CD4-positive, alpha-beta T cell treated with Interleukin-6 at 100 ng/mL for 8 hours (primary cell): Measurements from ENCODE around the gene DOCK4.
"Not testable (repeated sequence)": the region's sequence is repeated elsewhere in the genome, so short reads cannot be mapped to it uniquely, and the experiment has no call there.

Experiments
- DNase-seq: peaks from one replicate; pipeline ENCODE4 v3.0.0-alpha.2; 2020; ENCODE audit warnings: mixed read lengths, low spot score

DOCK4 gene

DNA sequence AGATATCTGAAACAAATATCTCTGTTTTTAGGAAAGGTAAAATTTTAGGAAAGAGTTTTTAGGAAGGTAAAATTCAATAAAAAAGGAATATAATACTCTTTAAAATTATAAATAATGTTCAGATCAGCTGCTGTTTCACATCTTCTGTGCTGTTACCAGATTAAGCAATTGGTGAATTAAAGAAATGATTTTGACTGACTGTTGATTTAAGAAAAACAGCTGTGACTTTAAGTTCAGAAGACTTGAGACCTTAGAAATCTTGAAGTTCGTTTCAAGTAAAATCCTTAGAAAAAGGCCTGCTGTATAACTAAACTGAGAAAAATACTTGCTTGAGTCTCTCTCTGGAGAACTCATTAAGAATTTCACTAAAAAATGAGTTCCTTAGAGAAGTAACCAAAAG lies 250.6 kb downstream of the DOCK4 start:
- no peak for DNase-seq

DNA sequence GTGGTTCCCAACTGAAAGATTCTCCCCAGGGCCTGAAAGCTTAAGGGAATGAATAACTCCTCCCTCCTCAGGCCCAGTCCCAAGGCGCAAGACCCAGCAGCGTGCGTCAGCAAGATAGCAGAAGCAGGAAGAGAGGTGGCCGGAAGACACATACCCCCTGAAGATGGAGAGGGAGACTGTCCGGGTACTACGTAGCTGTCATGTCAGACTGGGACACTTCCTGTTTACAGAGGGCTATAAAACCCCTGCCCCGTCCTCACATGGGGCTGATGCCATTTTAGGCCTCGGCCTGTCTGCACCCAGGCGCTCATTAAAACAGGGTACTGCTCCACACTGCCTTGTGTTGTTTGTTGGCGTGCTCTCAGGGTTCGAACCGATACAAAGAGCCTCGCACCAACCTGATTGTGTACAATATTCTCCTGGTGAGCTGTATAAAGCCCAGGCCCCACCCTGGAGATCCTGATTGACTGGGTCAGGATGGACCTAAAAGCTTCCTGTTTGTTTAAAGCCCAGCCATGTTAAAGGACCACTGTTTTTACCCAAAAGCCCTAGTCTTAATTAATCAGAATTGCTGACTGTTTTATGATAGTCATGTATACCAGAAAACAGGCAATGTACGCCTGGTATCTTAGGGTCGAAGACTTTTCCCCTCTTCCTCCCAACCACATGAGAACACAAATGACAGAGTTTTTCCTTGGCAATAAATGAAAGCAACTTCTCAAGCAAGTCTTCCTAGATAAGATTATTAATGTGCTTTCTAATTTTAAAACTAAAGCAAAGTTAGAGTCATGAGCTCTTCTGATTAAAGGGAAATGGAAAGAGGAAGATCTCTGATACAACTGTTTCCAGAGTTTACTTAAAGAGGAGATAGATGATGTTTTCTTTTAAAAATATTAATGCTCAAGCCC lies 251.5 kb downstream of the DOCK4 start:
- DNase-seq: no peak

DNA sequence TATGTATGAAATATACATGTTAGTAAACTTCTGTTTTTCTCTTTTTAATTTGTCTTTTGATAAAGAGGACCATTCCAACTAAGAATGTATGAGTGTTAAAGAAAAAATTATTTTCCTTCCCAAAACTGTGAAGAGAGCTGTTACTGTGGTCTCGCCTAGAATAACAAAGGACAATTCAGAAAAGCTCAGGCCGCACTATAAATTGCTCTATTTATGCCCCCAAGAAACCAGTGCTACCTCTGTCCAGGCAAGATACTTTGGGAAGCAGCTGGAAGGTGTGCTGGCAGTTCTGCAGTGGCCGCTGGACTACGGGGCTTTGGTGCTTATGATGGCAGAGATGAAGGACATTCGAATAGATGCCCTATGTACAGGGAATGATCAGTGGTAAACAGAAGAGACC lies 252.1 kb downstream of the DOCK4 start:
- DNase-seq: no peak

DNA sequence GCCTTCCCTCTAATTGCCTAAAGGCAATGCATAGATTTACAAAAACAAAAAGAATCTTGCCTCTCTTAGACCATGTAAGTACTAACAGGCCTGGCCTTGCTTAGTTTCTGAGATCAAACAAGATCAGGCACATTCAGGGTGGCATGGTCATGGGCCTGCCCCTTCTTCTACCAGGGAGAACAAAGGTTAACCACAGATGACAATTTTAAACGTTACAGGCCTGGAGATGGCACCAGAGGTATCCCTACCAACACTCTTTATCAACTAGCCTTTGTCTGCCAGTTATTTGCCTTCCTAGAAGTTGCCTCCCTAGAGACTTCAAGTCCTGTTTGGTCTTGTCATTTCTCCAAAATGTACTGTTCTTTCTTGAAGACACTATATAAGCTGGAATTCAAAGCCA lies 252.6 kb downstream of the DOCK4 start:
- no peak for DNase-seq

DNA sequence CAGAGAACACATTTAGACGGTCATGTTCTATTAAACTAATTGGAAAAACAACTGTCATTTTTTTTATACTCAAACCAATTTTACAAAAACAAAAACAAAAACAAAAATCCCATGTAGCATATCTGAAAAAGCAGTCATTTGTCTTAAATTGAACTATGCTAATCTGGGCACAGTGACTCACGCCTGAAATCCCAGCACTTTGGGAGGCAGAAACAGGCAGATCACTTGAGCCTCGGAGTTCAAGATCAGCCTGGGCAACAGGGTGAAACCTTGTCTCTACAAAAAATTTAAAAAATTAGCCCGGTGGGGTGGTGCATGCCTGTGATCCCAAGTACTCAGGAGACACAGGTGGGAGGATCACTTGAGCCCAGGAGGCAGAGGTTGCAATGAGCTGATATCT lies 253.4 kb downstream of the DOCK4 start:
- no peak for DNase-seq

DNA sequence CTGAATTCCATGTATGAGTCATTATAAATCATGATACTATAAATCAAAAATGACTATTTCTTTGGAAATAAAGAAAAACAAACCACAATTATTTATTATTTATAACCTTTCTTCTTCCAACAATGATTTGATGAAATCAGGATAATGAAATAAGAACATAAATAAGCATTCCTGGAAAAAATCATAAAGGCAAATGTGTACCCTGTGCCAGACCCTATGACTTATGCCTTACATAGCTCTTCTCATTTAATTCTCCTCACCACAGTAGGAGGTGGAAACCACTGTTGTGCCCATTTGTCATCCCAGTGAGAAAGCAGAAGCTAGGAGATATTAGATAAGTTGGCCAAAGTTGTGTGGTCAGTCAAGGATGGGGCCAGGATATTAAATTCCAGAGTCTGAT lies 255.1 kb downstream of the DOCK4 start:
- DNase-seq: no peak

DNA sequence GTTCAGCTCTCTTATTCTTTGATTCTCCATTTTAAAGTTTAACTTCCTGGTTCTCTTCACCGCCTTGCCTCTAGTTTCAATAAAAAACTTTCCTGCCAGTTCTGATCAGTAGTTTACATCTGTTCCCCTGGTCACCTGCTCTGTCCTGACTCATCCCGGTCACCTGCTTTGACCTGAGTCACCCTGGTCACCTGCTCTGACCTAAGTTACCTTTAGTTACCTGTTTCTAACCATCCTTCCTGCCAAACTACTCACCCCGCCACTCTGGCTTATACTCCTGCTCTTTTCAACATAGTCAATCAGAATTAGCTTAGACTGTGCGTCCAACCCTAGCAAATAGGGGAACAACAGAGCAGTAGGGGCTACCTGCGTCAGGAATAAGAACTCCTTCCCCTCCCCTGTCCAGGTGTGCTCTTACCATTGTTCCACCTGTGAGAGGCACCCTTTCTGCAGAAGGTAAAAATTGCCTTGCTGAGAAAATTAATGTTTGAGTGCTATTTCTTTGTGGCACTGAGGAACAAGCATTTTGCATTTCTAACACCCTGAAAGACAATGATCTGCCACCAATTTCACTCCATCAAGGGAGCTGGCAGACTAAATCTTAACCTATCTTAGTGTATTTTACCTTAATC lies 263.6 kb downstream of the DOCK4 start:
- DNase-seq: no peak

DNA sequence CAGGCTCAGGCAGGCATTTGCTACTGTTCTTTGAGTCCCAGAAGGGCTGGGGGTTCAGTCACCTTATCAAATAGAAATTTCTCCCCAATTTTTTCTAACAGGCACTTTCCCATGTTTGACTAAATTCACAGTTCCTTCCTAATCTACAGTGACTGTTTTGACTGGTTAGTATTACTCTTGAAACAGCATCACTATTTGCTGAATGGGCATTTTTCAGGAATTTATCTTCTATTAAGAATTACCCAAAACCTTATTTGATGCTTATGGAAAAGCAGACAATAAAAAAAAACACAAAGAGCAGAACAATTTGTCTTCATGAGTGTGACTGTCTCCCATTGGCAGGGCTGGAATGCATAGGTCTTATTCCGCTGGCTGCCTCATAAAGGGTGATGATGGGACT lies 269.0 kb downstream of the DOCK4 start:
- no peak for DNase-seq

DNA sequence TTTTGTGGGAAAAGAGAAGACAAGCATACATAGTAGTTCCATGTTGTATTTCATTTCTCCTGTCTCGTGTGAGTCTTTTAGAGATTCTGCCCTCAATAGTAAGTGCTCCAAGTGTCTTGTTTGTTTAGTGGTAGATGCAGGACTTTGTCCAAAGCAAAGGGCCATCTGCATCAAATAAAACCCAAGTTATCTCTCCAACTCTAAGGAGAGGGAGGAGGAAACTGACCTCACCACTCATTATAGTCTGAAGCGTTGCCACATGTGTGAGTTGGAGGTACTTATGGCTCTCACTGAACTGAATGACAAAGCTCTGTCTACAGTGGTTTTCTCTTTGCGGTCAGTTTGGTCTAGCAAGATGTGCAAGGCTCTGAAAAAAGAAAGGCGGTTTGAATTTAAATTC lies 272.6 kb downstream of the DOCK4 start:
- DNase-seq: no peak

DNA sequence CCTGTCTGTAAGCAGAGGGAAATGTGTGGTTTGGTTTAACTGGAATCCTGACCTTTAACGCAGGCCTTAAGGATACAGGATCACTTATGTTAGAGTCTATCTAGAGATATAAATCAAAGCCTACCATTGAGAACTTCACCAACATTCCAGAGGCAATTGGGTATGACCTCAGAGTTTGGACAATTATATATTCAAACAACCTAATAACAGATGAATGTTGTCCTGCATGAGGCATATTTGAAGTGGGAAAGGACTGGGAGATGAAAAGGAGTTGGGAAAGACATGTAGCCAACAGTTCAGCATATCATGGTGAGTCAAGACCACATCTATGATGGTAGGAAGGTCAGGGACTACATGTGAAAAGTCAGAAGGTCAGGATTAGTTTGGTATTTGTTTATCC lies 274.2 kb downstream of the DOCK4 start:
- no peak for DNase-seq

DNA sequence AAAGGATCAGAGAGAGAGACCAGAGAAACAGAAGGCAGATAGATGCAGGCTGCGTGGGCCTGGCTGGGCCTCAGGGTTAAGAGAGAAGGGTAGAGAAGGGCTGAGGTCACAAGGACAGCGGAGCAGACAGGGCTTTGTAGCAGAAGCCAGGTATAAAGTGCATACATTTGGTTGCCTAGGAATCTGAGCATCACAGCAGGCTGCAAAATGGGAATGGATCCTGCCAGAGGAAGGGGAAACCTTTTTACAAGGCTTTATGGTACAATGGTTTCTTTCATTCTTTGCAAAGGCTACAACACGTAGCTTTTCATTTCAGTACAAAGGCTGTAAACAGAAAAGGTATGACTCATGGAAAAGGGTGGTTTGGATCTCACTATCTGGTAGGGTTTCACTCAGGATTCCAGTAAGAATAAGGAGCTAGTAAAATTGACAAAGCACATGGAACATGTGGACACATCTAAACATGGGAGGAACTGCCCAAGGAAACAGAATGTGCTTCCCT lies 275.1 kb downstream of the DOCK4 start:
- DNase-seq: no peak

DNA sequence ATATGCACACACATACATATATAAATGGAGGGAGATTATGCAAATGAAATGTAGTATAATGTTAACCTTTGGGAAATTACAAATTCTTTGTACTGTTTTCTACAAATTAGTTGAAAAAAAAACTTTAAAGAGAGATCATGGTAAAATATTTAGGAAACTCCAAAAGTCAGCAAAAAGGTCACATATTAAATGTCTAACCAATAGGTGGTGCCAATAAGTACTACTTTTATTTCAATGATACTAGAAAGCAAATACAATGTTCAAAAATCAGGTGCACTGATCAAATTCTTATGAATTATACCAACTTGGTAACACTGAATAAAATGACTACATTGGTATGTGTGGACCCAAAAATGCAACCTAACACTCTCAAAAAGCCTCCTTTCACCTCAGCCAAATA lies 276.9 kb downstream of the DOCK4 start:
- no peak for DNase-seq

DNA sequence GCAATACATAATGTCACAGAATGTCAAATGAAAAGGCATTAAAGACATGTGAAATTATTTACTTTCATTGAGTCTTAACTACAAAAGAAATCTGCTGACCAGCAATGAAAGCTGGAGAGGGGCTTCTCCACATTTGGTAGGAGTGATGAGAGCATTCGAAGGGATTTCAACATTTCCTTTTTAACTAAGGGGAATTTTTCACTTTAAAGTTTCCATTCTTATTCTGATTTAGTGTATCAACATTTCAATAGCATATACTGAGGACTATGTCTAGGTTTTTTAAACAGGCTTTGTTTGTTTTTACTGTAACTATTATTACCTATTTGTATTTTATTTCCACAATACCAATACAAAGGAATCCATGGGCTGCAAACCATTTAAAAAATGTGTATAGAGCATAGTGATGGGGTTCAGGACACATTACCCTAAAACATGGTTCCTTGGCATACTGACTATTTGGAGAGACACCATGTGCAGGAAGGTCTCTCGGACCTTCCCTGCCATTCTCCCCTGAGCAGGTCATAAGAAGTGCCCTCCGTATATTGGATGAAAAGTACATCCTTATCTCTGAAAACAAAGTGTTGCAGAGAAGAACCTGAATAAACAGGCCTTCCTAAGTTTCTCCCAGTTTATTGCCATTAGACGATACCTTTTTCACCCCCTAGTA lies 278.7 kb downstream of the DOCK4 start:
- no peak for DNase-seq

DNA sequence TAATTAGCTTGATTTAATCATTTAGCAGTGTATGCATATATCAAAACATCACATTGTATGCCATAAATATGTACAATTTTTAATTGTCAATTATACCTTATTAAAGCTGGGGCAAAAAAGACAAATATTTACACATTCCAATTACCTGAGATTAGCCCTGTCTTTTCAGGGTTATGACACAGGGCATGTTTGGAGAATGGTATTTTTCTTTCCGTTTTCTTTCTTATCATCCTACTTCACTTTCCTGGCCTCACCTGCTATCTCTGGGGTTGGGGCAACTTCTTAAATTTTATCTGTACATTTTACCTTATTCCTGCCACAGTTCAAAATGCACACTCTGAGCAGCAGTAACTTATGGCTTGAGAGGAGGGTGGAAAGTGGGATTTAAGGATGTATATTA lies 285.9 kb downstream of the DOCK4 start:
- DNase-seq: no peak

DNA sequence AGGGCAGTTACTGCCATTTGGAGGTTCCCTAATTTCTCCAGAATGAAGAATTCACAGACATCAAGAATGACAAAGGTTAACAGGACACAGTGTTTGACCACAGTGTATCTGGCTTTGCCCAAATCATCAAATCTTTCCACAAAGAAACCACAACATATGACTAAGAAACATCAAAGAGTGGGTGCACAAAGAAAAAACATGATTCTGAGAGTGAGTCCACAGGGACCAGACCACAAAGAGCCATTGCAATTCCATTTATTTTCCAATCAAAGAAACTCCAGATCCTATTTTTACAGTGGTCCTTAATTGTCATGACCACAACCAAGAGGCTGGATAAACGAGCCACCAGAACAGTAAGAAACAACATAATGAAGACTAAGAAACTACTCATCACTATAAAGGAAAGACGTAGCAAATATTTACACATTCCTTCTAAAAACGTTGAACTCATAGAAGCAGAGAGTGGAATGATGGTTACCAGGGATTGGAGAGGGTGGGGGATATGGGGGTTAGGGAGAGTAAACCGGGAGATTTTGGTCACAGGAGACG lies 286.5 kb downstream of the DOCK4 start:
- no peak for DNase-seq

DNA sequence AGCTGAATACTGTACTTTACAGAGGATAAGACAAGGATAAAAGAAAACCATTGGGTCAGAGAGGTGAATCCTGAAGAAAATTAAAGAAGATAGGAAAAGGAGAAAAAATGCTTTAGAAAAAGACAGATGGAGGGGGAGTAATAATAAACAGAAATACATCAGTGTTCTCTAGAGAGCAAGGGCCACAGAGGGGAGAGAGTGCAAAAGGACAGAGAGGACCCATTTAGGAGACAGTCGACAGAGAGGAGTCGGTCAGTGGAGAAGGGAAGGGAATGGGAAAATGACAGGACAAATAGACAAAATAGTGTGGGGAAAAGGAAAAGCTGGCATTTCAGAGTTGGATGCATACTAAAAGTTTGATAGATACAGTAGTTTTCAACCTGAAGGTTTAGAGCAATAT lies 287.0 kb downstream of the DOCK4 start:
- DNase-seq: no peak

DNA sequence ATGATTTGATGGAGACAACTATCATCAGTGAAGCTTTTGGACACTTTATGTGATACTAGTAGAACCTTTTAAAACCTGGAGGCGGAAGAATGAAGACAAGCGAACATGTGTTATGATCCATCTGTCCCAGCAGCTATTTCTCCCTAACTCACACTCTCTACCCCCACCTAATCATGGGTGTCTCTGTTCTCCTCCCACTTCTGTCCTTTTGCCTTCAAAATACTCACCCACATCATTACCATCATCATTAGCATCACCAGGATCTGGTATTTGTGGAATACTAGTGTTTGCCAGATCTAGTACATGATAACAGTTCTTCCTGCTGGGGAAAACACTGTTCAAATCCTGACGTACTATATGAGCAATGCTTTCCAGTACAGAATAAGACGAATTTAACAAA lies 287.7 kb downstream of the DOCK4 start:
- DNase-seq: no peak

DNA sequence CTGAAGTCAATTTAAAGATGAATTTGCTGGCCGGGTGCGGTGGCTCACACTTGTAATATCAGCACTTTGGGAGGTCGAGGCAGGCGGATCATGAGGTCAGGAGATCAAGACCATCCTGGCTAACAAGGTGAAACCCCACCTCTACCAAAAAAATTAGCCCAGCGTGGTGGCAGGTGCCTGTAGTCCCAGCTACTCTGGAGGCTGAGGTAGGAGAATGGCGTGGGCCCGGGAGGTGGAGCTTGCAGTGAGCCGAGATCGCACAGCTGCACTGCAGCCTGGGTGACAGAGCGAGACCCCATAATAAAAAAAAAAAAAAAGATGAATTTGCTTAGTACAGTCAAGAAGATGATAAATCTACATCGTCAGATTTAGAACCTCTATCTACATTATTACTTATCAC lies 288.8 kb downstream of the DOCK4 start:
- not testable (repeated sequence) for DNase-seq

DNA sequence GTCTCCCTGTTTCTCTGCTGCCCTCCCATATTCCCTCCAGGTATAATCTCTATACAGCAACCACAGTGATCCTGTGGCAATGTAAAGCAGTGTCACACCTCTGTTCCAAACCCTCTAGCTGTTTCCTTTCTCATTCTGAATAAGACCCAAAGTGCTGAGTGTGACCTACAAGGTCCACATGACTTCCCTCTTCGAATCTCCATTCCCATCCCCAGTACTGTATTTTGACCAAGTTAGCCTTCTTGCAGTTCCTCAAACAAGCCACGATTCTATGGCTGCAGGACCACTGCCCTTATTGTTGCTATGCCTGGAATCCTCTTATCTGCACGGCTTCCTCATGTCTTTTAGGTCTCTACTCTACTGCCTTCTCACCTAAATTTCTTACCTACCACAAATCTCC lies 291.9 kb downstream of the DOCK4 start:
- no peak for DNase-seq

DNA sequence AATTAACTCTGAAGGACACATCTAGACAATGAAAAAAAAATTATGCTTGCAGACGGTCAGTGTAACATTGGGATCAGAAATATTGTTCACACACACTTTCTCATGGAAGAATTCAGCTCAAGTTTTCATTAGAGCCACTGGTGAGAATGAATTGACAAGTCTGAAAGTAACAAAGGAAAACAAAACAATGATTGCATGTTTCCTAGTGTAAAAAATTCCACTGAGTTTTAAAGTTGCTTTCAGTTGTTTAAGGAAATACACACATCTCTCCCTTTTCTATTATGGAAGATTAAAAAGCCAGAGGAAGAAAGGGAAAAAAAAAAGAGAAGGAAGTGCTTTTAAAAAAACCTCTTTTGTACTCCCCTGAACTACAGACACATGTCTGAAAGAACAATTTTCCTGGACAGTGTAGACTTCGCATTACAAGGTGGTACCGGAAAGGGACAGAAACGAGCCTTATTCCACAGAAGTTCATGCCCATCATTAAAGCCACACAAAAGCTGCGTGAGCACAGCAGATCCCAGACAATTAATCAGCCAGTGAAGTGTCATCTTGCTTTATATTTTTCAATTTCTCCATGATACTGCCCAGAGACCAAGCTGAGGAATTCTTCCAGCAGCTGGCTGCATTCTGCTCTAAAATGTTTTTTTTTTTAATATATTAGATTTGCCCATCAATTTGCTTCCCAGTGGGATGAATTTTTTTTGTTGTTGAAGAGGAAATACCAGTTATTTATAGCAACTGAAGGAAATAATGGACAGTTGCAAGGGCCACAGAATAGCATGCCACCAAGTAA lies 294.8 kb downstream of the DOCK4 start:
- DNase-seq: no peak

DNA sequence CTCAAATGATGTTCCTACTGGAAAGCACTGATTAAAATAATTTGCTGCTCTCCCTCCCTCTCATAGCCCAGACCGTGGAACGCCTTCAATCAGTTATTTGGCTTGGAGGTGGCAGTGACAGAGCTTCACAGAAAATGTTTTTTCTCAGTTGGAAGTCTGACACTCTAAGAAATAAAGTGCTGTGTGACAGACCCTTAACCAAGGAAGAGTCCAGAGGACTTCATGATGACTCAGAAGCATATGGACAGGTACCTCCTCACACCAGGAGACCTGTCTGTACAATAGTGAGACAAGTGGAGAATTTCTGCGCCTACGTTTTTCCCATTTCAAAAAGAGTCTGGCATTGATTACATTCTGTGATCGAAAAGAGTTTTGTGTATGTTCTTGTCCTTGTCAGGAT lies 295.5 kb downstream of the DOCK4 start:
- no peak for DNase-seq

DNA sequence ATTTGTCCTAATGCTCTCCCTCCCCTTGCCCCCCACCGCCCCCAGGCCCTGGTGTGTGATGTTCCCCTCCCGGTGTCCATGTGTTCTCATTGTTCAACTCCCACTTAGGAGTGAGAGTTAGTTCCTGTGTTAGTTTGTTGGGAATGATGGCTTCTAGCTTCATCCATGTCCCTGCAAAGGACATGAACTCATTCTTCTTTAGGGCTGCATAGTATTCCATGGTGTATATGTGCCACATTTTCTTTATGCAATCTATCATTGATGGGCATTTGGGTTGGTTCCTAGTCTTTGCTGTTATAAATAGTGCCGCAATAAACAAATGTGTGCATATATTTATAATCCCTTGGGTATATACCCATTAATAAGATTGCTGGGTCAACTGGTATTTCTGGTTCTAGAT lies 297.5 kb downstream of the DOCK4 start:
- not testable (repeated sequence) for DNase-seq
